HuH-7 (cell line): Measurements from ENCODE around the gene C19orf47.
"Not testable (repeated sequence)": the region's sequence is repeated elsewhere in the genome, so short reads cannot be mapped to it uniquely, and the experiment has no call there.

ENCODE experiments used
- DNase-seq: peaks from one replicate; pipeline ENCODE4 v3.0.0; 2011; ENCODE audit warnings: low spot score

The C19orf47 gene

DNA sequence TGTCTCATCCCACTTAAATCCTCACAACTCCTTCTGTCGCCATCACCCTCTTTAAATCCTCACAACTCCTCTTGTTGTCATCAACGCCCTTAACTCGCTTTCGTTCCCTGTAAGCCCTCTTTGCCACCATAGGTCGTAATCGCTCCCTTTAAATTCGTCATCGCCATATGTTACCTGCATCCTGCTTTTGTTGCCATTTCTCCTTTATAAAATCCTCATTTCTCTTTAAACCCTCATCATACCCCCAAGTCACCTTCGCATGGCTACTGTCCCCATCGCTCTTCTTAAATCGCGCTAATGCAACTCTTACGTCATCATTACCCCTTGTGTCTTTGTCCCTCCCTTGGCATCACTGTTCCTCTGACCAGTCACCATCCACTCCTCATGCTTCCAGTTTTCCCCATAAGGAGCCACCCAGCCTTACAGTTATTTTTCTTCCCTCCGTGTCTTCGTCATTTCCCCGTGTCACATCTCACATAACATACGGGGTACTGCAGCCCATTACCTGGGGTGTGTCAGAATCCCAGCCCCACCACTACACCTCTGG lies 837 bp upstream of the C19orf47 start:
- no peak for DNase-seq

DNA sequence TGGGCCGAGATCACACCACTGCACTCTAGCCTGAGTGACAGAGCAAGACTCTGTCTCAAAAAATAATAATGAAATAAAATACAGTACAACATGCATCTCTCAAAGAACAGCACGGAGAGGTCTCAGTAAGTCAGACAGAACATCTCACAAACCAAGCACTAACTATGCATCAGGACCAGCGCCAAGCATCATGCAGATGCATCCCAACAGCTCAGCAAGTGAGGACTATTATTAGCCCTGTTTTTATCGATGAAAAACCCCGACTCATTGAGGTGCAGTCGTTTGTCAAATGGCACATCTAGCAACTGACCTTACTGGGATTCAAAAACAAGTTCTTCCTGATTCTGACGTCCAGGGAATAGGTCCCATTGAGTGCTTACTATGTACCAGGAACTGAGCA lies 3.8 kb downstream of the C19orf47 start:
- DNase-seq, result no peak

DNA sequence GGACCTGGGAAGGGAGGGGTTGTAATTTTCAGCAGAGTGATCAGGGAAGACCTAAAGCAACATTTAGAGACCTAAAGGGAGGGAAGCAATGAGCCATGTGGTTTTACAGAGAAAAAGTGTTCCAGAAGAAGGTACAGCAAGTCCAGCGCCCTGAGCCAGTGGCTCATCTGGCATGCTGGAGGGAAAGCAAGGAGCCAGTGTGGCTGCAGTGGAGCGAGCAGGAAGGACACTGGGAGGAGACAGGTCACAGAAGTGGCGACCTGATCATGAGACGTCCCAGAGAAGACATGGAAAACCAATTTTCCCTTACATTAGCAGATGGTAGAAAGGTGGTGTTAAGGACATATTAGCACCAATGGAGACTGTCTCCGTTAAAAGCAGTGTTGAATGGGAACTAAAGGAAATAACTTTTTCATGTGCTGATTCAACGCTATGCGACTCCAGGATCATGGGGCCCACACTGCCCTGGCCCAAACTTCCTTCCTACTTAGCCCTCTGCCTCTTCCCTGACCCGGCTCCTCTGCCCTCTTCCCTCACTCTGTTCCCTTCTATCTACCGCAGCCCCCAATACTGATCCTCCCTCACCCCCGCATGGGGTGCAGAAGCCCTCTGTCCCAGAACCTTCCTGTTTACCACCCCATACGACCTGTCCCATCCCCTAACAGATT lies 5.4 kb downstream of the C19orf47 start:
- DNase-seq, result no peak

DNA sequence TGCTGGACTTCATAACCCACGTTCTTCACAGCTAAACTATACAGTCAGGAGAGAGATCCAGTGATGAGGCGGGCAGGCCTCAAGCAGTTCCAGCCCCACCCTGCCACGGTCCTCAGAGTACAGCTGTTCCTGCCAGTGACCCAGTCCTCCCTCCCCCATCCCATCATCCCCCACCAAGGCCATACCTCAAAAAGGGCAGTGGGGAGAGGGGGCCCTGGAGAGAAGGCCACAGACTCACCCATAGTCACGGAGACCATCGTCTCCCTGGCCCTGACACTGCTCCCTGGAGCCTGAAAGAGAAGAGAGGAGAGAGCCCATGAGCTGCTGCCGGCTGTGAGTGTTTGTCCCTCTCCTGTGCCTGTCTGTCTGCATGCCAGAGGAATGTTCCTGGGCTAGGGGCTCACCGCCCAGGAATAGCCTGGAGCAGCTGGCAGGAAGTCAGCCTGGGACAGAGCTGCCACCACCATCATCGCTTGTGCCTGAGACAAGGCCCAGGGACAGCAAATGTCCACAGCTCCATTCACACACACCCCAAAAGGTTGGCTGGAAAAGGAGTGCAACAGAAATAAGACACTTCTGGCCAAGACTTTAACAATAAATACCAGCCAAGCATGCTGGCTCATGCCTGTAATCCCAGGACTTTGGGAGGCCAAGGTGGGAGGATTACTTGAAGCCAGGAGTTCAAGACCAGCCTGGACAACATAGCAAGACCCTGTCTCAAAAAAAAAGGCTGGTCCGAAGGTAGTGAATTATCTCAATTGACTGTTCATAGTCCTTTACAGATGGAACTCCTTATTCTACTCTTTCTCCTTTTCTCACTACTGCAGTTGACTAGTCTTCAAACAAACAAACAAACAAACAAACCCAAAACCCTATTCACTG lies 6.4 kb downstream of the C19orf47 start:
- DNase-seq, result no peak

DNA sequence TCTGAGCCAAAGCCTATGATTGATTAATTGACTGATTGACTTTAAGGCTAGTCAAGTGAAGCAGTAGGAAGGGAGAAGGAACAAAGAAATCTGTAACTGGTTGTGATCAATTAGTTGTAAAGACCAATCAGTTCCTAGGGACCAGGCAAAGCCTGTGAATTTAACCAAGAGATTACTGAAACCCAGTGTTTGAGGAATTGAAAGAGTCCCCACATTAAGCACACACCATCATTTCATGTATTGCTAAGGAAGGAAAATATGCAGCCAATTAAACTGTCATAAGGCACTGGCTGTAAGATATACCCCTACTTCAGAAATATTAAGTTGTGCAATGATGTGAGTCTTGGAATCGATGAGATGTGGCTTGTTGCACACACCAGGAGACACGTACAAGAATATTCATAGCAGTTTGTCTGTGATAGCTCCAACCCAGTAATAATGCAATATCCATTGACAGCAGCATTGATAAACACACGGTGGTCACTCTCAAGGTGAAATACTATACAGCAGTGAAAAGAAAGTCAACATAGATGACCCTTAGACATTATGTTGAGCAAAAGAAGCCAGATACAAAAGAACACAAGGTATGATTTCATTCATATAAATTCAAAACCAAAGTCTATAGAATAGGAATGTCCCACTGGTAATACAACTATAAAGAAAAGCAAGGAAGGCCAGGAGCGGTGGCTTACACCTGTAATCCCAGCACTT lies 9.0 kb downstream of the C19orf47 start:
- DNase-seq, result no peak

DNA sequence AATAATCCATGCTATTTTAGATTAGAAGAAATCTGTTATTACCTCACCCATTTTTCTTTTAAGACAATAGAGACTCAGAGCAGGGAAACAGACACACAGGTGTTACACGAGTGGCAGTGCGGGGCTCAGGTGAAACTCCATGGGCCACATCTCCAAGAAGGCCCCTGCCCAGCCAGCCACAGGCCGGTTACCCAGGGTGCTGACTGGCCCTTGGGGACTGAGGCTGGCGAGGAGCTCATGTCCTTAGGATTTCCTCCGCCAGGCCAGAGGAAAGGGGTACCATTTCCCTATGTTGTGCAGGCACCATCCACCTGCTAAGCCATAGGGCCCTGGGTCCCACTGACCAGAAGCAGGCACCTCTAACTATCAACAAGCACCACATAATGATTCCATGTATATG lies 10.6 kb downstream of the C19orf47 start:
- no peak for DNase-seq

DNA sequence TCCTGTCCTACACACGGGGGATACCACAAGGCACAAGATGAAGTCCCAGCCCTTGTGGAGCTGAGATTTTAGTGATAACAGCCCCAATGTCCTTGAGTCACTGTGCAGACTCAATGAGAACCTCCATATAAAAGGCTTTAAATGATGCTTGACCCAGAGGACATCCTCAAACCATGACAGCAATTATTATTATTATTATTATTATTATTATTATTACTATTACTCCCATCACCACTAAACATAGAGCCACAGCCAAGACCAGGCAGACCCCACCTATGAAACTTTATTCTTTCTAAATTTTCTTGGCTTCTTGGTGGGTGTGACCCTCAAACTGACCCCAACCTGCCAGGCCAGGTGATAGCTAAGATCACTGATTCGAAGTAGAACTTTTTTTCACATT lies 11.1 kb downstream of the C19orf47 start:
- no peak for DNase-seq

DNA sequence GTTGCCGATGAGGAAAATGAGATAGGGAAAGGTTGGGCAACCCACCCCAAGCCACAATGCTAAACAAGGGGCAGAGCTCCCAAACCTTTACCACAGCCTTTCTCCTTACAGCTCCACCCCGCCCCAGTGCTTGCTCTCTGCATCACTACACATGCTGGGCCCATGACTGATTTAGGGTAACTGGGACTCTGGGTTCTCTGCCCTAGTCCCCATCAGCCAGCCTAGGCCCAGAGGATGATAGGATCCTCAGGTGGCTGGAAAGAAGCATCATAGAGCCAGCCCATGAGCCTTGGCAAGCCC lies 11.6 kb downstream of the C19orf47 start:
- no peak for DNase-seq

DNA sequence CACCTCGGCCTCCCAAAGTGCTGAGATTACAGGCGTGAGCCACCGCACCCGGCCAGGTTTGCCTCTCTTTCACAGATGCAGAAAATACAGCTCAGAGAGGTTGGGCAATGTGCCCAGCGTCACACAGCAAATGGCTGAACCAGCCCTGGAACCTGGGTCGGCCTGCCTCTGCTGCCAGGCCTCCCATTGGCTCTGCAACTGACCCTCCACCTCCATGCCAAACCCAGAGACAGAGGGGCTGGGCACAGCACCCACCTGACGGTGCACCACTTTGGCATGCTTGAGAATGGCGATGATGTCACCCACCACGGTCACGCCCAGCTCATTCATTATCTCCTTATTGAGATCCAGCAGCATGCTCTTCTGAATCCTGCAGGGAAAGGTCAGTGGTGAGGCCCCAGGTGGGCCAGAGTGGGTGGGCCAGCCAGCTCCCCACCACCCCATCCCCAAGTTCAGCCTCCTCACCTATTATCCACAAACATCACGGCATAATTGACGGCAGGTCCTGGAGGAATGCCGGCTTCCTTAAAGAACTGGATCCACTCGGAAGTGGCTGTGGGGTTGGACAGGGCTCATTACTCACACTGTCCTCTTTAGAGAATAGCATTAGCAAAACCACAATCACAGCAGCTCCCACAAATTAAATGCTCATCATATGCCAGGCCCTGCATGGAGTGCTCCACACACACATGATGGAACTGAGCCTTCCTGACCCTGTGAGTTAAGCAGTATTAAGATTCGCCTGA lies 12.2 kb downstream of the C19orf47 start:
- no peak for DNase-seq

DNA sequence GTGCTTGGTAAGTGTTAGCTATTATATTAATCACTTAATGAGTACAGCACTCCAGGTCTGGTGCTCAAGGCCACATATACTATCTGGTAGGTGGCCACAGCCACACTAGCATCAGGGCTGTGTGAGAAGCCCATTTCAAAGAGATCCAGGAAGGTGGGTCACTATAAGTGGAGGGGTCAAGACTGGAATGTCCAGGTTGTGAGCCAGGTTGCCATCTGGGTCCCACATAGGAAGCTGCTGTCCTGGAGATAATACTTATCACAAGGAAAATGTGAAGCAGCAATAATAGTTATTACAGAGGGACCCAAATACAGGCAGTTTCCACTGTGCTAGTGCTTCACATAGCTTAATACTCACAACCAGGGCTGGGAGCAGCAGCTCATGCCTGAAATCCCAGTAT lies 13.1 kb downstream of the C19orf47 start:
- DNase-seq, result no peak

DNA sequence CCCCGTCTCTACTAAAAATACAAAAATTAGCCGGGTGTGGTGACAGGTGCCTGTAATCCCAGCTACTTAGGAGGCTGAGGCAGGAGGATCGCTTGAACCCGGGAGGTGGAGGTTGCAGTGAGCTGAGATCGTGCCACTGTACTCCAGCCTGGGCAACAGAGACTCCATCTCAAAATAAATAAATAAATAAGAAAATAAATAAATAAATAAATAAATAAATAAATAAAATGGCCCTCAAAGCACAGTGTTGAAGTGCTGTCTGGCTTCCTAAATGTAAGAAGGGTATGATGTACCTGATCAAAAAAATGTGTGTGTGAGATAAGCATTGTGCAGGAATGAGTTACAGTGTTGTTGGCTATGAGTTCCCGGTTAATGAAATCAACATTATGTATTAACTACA lies 15.1 kb downstream of the C19orf47 start:
- DNase-seq, result not testable (repeated sequence)

DNA sequence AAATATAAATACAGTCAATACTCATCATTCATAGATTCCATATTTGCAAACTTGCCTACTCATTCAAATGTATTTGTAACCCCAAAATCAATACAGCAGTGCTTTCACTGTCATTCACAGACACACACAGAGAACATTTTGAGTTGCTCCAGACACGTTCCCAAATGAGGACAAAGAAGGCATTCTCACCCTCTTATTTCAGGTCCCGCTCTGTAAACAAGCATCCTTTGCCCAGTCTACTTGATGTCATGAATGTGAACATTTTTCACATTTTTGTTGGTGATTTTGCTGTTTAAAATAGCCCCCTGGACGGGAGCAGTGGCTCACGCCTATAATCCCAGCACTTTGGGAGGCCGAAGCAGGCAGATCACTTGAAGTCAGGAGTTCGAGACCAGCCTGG lies 15.5 kb downstream of the C19orf47 start:
- no peak for DNase-seq

DNA sequence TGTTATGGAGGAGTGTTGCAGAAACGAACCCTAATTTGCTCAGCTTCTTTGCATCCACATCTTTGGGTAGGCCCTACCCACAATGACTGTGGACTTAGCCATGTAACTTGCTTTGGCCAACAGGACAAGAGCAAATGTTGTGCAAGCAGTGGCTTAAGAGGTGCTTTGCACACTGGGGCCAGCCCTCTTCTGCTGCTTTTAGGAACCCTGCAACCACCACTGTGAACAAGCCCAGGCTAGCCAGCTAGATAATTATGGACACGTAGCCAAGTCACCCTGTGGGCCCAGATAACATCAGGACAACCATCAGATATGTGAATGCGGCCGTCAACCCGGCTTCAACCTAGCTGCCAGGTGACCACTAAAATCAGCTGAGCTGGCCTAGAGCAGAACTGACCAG lies 17.1 kb downstream of the C19orf47 start:
- DNase-seq, result no peak

DNA sequence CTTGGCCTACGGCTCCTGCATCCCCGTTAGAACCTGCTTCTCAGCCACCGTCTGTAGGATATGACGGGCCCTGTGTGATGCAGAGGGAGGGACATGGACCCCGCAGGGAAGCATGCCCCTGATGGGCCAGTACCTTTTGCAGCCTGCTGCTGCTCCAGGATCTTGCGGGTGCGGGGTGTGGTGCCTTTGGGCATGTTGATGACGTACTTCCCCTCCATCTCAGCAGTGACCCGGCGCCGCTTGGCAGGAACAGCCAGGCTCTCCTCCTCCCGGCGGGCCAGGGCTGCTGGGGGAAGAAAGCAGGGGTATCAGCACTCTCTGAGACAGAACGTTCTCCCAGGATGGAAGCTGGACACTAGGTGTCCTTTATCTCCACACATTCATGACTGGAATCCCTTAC lies 22.0 kb downstream of the C19orf47 start:
- DNase-seq, result no peak

DNA sequence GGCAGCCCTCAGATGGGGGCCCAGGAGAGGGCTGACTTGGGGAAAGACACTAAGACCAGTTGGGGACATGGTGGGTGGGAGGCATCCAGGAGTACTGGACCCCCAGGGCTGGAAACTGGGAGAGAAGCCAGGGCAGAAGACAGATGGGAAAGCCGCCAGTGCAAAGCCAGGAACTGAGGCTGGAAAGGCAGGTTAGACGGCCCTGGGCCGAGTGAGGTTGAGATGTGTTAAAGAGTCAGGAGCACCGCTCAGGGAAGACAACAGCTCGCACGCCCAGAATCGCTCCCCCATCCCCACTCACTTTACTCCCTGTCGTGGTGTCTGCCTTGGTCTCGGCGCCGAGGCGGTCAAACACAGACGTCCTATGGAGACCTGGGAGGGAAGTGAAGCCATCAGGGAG lies 24.5 kb downstream of the C19orf47 start:
- DNase-seq, result no peak

DNA sequence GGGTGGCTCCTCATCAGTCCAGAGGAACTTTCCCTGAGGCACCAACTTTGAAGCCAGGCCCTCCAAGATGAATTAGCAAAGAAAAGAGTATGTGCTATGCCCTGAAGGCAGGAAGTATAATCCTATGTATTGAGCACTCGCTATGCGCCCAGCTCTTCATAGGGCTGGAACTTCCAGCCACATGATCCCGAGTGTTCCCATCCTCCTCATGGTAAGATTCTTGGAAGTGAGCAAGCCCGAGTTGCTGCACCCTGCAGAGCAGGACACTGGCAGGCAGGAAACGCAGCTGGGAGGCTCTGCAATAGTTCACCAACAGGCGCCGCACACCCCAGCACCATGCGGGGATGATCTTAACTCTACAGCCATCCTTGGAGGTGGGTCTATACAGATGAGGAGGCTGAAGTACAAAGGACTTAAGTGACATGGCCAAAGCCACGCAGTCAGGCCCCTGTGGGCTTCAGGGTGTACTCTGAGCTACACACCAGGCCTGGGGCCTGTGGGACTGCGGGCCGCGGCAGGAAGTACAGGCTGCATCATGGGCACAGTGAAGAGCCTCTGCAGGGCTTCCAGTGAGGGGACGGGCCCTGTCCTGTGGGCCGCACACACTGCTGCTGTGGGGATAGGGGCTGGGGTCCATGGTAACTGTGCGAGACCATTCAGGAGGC lies 25.1 kb downstream of the C19orf47 start:
- DNase-seq, result no peak

DNA sequence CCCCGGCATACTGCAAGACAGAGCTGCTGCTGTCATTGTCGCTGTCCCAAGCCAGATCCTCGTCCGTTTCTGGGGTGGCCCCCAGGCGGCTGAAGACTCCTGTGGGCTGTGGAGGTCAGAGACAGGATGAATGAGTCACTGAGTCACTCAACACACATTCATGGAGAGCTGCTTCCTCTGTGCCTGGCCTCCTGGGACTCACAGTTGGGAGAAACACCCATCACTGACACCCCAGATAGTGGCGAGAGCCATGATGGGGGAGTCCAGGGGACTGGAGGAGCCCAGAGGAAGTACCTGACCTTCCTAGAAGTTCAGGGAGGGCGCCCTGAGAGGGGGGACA lies 26.0 kb downstream of the C19orf47 start:
- no peak for DNase-seq

DNA sequence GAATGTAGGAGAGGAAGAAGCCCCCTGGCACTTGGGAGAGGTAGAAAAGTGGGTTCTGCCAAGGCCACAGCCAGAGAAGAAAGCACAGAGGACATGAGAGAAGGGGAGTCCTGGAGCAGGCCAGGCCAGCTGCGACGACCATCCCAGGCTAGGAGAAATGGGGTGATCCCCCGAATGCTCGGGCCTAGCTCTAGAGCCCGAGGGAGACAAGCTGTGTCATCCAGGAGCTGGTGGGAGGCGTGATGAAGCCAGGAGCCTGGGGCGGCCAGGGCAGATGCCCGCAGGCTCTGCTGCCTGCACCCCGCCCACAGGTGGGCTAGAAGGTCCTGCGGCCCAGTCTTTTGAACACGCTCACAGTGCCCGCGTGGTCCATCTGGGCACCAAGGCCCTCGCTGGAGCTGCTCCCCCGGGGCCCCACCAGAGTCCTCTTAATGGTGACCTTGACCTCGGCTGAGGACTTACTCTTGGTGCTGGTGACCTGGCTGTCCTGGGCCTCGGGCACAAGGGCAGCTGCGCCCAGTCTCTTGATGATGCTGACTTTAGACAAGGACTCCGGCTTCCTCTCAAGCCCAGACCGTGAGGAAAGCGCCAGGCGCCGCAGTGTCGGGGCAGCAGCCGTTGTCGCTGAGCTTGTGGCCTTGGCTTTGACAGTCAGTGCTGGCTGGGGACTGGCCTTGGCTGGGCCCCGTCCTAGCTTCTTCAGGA lies 26.5 kb downstream of the C19orf47 start:
- DNase-seq, result no peak

DNA sequence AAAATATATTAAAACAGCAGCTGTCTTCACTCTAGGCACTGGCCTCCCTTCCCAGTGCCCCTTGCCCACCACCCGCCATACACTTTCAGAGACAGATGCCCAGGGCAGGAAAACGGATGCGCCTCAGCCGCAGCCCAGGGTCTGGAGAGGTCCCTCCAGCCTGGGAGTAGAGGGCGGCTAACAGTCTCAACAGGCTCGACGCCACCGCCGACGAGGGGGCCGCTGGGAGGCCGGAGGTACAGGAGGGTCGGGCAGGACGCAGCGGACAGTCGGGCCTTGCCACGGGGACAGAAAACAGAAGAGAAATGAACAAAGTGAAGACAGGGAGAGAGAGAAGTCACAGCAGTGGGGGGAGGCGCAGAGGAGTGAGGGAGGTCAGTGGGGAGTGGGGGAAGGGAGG lies 27.1 kb downstream of the C19orf47 start:
- DNase-seq, result no peak

DNA sequence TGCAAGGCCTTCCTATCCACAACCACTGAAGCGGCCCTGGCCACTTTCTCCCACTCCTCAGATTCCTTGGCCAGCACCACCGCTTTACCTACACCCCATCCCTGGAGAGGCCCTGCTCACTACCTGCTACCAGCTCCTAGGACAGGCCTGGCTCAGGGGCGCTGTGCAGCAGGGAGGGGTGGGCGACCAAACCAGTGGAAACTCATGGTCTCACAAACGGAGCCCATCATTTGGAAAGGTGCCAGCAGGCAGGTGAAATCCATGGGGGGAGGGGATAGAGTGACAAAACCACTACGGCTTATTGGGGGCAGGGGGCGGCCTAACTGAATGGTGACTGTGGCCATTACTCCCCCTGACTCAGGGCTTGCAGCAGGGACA lies 27.6 kb downstream of the C19orf47 start:
- no peak for DNase-seq

DNA sequence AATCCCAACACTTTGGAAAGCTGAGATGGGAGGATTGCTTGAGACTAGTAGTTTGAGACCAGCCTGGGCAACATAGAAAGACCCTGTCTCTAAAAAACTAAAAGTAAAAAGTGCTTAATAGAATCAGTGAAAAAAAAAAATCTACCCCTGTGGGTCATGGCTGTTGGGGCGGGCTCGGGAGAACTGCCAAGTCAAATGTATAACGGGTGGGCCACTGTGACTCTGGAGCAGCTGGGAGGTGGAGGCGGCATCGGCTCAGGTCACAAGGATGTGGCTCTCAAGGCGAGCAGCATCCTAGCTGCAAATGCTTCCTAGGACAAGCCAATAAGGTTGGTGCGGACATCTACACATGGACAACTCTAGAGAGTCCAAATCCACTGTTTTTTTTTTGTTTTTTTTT lies 30.9 kb downstream of the C19orf47 start:
- DNase-seq, result no peak
